ENCODE data around the gene INHA.

The INHA gene

GRCh38 chr2:219576505-219577388, 4.6 kb downstream of the INHA start:
- Histone ChIP-seq H3K27me3 (replicated peaks) (no peaks in the 10 kb centered on the region), H3K36me3 (replicated peaks) (no peaks in the 10 kb centered on the region), H3K27ac (no peak overlapping the region), H3K4me3 (ENCODE audit: low read depth, low read length) (no peak overlapping the region)
- in situ Hi-C loops (cut with HindIII; ENCODE audit: low pct_ligation_motif_present, low sequenced_read_pairs), result no loop called here
- no peak for DNase-seq
- no peak for TF ChIP-seq CTCF (IDR thresholded peaks at IDR 0.05; ENCODE audit: low read depth, low read length, missing control alignments)

- Histone ChIP-seq H3K4me3 (ENCODE audit: low read depth, low read length) (no peak overlapping the region), H3K27ac (no peak overlapping the region), H3K27me3 (replicated peaks) (no peaks in the 10 kb centered on the region), H3K36me3 (replicated peaks) (no peaks in the 10 kb centered on the region)
- in situ Hi-C loops (cut with HindIII; ENCODE audit: low pct_ligation_motif_present, low sequenced_read_pairs), result no loop called here
- no peak for DNase-seq
- TF ChIP-seq CTCF (IDR thresholded peaks at IDR 0.05; ENCODE audit: low read depth, low read length, missing control alignments), result no peak
Observed at GRCh38 chr2:219578811-219579613, 6.9 kb downstream of the INHA start.

- Histone ChIP-seq H3K27ac (no peak overlapping the region), H3K36me3 (replicated peaks) (no peaks in the 10 kb centered on the region), H3K4me3 (ENCODE audit: low read depth, low read length) (no peak overlapping the region), H3K27me3 (replicated peaks) (no peaks in the 10 kb centered on the region)
- in situ Hi-C loops (cut with HindIII; ENCODE audit: low pct_ligation_motif_present, low sequenced_read_pairs), result no loop called here
- no peak for DNase-seq
- TF ChIP-seq CTCF (IDR thresholded peaks at IDR 0.05; ENCODE audit: low read depth, low read length, missing control alignments), result no peak
Observed at GRCh38 chr2:219581346-219581745, 9.2 kb downstream of the INHA start.

- Histone ChIP-seq H3K36me3 (replicated peaks) (no peaks in the 10 kb centered on the region), H3K27me3 (replicated peaks) (no peaks in the 10 kb centered on the region), H3K4me3 (ENCODE audit: low read depth, low read length) (no peak overlapping the region), H3K27ac (no peak overlapping the region)
- no peak for DNase-seq
- in situ Hi-C loops (cut with HindIII; ENCODE audit: low pct_ligation_motif_present, low sequenced_read_pairs), result no loop called here
- TF ChIP-seq CTCF (IDR thresholded peaks at IDR 0.05; ENCODE audit: low read depth, low read length, missing control alignments), result no peak
Observed at GRCh38 chr2:219591091-219591490, 19.0 kb downstream of the INHA start.

GRCh38 chr2:219592736-219593135, 20.6 kb downstream of the INHA start:
- no peaks in the 10 kb centered on the region for H3K27me3 ChIP-seq (replicated peaks)
- in situ Hi-C loops (cut with HindIII; ENCODE audit: low pct_ligation_motif_present, low sequenced_read_pairs), result no loop called here
- no peak overlapping the region for H3K4me3 ChIP-seq (ENCODE audit: low read depth, low read length)
- no peak for DNase-seq
- no peaks in the 10 kb centered on the region for H3K36me3 ChIP-seq (replicated peaks)
- no peak overlapping the region for H3K27ac ChIP-seq
- no peak for TF ChIP-seq CTCF (IDR thresholded peaks at IDR 0.05; ENCODE audit: low read depth, low read length, missing control alignments)
